K562 (cell line): Measurements from ENCODE around the gene CDK1.

Source experiments
- FOS ChIP-seq: IDR thresholded peaks from 3 replicates; pipeline ENCODE4 v1.6.1; 2011; ENCODE audit not compliant: insufficient read length; ENCODE audit errors: extremely low read depth
- MXI1 ChIP-seq: IDR thresholded peaks from 2 replicates; pipeline ENCODE4 v1.6.1; 2011; ENCODE audit warnings: low read depth, mild to moderate bottlenecking, improper control_type of control experiment, low read length
- RBM14 ChIP-seq: fragments of 200-400 bp; formaldehyde crosslinking; IDR thresholded peaks from 2 replicates; pipeline ENCODE4 v1.6.1; 2018; ENCODE audit warnings: low read depth, mild to moderate bottlenecking, low read length, moderate library complexity, borderline replicate concordance; ENCODE audit not compliant: insufficient read depth
- TF ChIP-seq, protein P1 (sequence below): sonication (generic); formaldehyde crosslinking; IDR thresholded peaks from 2 replicates; pipeline ENCODE4 v1.9.0; 2022; ENCODE audit warnings: mild to moderate bottlenecking, missing genetic modification reagents
- TF ChIP-seq, protein P2 (sequence below): fragments of 250-450 bp; sonication (Bioruptor Pico); IDR thresholded peaks from 2 replicates; pipeline ENCODE4 v1.8.0; 2021; ENCODE audit warnings: borderline replicate concordance, mild to moderate bottlenecking, moderate library complexity; ENCODE audit not compliant: poor library complexity, severe bottlenecking

DNA sequence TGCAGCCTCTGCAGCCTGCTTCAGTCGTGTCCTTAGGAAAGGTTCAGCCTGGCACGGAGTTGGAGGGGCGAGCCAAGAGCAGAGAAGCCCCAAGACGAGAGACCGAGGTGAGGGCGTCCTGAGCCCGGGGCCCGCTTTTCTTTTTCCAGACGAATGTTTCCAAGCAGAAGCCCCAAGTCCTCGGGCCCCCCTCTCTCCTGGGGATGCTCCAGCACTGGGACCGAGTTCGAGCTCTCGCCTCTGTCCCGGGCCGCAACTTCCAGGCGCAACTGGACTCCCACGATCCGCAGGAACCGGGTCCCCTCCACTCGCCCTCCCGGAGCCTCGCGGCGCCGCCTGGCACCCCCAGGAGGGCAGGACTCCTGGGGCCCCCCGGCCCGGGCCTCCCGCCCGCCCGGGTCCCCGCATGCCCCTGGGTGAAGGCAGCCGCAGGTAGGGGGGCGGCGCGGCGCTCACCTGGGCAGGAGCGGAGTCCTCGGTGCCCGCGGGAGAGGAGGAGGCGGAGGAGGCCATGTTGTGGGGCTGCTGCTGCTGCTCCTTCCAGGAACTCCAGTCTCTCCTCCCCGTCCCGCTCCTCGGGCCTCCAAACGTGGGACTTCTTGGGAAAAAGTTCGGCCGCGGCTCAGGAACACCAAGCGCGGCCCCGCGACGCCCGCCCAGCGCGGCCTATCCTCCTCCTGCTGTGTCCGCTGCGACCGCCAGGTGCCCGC, 45.3 kb upstream of the CDK1 start:
- TF ChIP-seq RBM14 (no peak), FOS (no peak), MXI1 (no peak)
- TF ChIP-seq, protein P1, sequence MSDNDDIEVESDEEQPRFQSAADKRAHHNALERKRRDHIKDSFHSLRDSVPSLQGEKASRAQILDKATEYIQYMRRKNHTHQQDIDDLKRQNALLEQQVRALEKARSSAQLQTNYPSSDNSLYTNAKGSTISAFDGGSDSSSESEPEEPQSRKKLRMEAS (CRISPR knock-in tag): no peak
- TF ChIP-seq, protein P2, sequence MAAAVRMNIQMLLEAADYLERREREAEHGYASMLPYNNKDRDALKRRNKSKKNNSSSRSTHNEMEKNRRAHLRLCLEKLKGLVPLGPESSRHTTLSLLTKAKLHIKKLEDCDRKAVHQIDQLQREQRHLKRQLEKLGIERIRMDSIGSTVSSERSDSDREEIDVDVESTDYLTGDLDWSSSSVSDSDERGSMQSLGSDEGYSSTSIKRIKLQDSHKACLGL (CRISPR knock-in tag): no peak
